ENCODE data around the gene BCL2L15.

BCL2L15 gene

DNA sequence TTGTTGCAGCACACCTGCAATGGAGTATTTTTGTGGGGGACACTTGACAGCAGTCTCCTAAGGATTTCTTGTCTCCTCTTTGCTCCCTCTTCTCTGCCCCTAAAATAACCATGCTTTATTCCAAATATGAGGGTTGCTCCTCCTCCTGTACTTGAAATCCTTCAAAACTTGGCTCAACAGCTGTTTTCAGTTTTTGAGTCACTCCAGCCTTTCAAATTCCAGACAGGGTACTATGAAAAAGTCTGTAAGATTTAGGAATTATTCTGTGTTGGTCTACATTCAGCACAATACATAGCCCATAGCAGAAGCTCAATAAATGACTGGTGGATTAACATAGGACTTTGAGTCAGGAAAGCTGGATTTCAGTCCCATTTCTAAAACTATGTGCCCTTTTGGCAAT is 11.7 kb upstream of the BCL2L15 start:
- Mint-ChIP-seq H3K27me3 (no peaks in the 10 kb centered on the region), H3K4me3 (no peak overlapping the region), H3K9me3 (no peaks in the 10 kb centered on the region), H3K27ac (no peak overlapping the region), H3K36me3 (ENCODE audit: low read depth) (peaks cover 72% of the 10 kb centered on the region), H3K4me1 (ENCODE audit: low read depth) (peaks cover 42% of the 10 kb centered on the region)
- intact Hi-C loops (cut with micrococcal nuclease) = no loop called here

- H3K27ac Mint-ChIP-seq = no peak overlapping the region
- peaks cover 34% of the 10 kb centered on the region for H3K4me1 Mint-ChIP-seq (ENCODE audit: low read depth)
- no peak overlapping the region for H3K4me3 Mint-ChIP-seq
- H3K9me3 Mint-ChIP-seq = no peaks in the 10 kb centered on the region
- intact Hi-C loops (cut with micrococcal nuclease) = no loop called here
- no peaks in the 10 kb centered on the region for H3K27me3 Mint-ChIP-seq
- H3K36me3 Mint-ChIP-seq (ENCODE audit: low read depth) = peaks cover 74% of the 10 kb centered on the region
Measured at GRCh38 chr1:113898241-113898814, 10.9 kb upstream of the BCL2L15 start.

DNA sequence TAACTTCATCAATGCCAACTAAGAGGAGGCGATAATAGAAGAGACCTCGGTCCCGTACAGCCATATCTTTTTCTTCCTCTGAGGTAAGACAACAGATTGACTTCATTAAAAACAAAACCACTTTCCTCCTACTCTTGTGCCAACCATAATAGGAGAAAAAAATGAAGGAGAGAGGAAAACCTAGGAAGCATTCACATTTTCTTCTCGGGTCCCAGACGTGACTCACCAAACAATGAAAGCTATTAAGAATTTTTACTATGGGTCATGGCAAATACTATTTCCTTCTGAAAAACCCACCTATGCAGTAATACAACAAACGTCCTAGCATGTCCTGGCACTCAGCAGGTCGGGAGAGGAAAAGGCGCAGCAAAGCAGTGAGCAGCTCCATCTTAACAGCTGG is 8.6 kb upstream of the BCL2L15 start:
- Mint-ChIP-seq H3K36me3 (ENCODE audit: low read depth) (peaks cover 71% of the 10 kb centered on the region), H3K27ac (no peak overlapping the region), H3K9me3 (no peaks in the 10 kb centered on the region), H3K27me3 (no peaks in the 10 kb centered on the region), H3K4me1 (ENCODE audit: low read depth) (peaks cover 16% of the 10 kb centered on the region), H3K4me3 (no peak overlapping the region)
- intact Hi-C loops (cut with micrococcal nuclease) = no loop called here

DNA sequence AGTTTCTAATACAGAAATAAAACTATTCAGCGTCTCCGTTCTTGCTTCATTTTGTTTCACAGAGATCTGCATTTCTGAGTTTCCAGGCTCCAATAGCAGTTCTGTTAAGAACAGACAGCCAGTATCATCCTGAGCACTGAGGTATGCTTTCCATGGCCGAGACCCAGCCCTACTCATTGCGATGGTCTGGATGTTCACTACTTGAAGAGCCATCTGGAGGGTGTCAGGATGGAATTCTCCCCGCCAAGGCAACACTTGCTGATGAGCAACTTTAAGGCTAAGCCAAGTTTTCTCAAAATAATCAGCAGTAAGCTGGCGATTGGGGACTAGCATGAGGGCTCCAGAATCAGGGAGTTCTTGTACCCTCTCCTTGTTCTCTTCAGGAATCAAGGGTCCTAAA is 7.7 kb upstream of the BCL2L15 start:
- Mint-ChIP-seq H3K9me3 (no peaks in the 10 kb centered on the region), H3K4me3 (no peak overlapping the region), H3K27ac (no peak overlapping the region)

GRCh38 chr1:113893267-113893666 is 5.9 kb upstream of the BCL2L15 start:
- intact Hi-C loops (cut with micrococcal nuclease) = no loop called here
- Mint-ChIP-seq H3K9me3 (no peaks in the 10 kb centered on the region), H3K27ac (no peak overlapping the region), H3K36me3 (ENCODE audit: low read depth) (peaks cover 44% of the 10 kb centered on the region), H3K27me3 (no peaks in the 10 kb centered on the region), H3K4me1 (ENCODE audit: low read depth) (peaks cover 6% of the 10 kb centered on the region), H3K4me3 (no peak overlapping the region)

More for the DNA sequence above, 7.7 kb upstream of the BCL2L15 start:
- Mint-ChIP-seq H3K4me1 (ENCODE audit: low read depth) (peaks cover 16% of the 10 kb centered on the region), H3K36me3 (ENCODE audit: low read depth) (peaks cover 62% of the 10 kb centered on the region), H3K27me3 (no peaks in the 10 kb centered on the region)
- intact Hi-C loops (cut with micrococcal nuclease) = no loop called here

- no peaks in the 10 kb centered on the region for H3K27me3 Mint-ChIP-seq
- H3K4me3 Mint-ChIP-seq = no peak overlapping the region
- H3K36me3 Mint-ChIP-seq (ENCODE audit: low read depth) = peaks cover 28% of the 10 kb centered on the region
- intact Hi-C loops (cut with micrococcal nuclease) = no loop called here
- peaks cover 11% of the 10 kb centered on the region for H3K4me1 Mint-ChIP-seq (ENCODE audit: low read depth)
- H3K9me3 Mint-ChIP-seq = no peaks in the 10 kb centered on the region
- H3K27ac Mint-ChIP-seq = no peak overlapping the region
Measured at GRCh38 chr1:113891631-113892220, 4.3 kb upstream of the BCL2L15 start.

DNA sequence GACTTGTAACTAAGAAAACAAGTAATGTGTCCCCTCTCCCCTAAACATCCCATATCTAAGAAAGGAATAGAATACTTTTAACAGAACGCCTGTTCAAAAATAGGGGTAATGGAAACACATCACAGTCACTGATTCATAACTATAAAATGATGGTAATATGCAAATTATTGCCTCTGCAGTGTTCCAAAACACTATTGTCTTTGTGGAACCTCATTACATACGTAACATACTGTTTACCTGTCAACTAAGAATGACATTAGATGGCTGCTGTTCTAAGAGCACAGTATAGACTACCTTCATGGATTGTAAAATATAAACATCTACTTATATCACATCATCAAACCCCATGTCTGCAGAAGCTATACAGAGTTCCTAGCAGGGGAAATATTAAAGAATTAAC is 3.4 kb upstream of the BCL2L15 start:
- no peak overlapping the region for H3K27ac Mint-ChIP-seq
- peaks cover 11% of the 10 kb centered on the region for H3K4me1 Mint-ChIP-seq (ENCODE audit: low read depth)
- intact Hi-C loops (cut with micrococcal nuclease) = no loop called here

GRCh38 chr1:113886417-113887401 is 672 bp downstream of the BCL2L15 start:
- peak overlapping the region; percentile 22 for H3K27ac Mint-ChIP-seq
- intact Hi-C loops (cut with micrococcal nuclease) = no loop called here
- no peaks in the 10 kb centered on the region for H3K9me3 Mint-ChIP-seq
- H3K4me3 Mint-ChIP-seq = no peak overlapping the region
- no peaks in the 10 kb centered on the region for H3K27me3 Mint-ChIP-seq
- no peaks in the 10 kb centered on the region for H3K36me3 Mint-ChIP-seq (ENCODE audit: low read depth)
- H3K4me1 Mint-ChIP-seq (ENCODE audit: low read depth) = peaks cover 16% of the 10 kb centered on the region

More for the DNA sequence above, 3.4 kb upstream of the BCL2L15 start:
- H3K27me3 Mint-ChIP-seq = no peaks in the 10 kb centered on the region
- H3K36me3 Mint-ChIP-seq (ENCODE audit: low read depth) = peaks cover 19% of the 10 kb centered on the region
- no peak overlapping the region for H3K4me3 Mint-ChIP-seq
- H3K9me3 Mint-ChIP-seq = no peaks in the 10 kb centered on the region

GRCh38 chr1:113881661-113882060 is 5.7 kb downstream of the BCL2L15 start:
- Mint-ChIP-seq H3K4me3 (no peak overlapping the region), H3K27me3 (no peaks in the 10 kb centered on the region), H3K9me3 (no peaks in the 10 kb centered on the region), H3K4me1 (ENCODE audit: low read depth) (peaks cover 6% of the 10 kb centered on the region), H3K27ac (no peak overlapping the region), H3K36me3 (ENCODE audit: low read depth) (no peaks in the 10 kb centered on the region)
- intact Hi-C loops (cut with micrococcal nuclease) = no loop called here

DNA sequence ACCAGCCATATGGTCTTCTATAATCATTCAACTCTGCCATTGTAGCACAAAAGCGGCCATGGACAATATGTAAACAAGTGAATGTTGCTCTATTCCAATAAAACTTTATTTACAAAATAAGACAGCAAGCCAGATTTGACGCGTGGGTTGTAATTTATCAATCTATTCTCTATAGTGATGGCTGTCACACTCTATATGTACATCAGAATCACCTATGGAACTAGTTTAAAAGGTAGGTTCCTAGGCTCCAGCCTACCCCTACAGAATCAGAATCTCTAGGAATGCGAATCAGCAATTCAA is 7.7 kb downstream of the BCL2L15 start:
- Mint-ChIP-seq H3K9me3 (no peaks in the 10 kb centered on the region), H3K27ac (no peak overlapping the region), H3K4me1 (ENCODE audit: low read depth) (peaks cover 8% of the 10 kb centered on the region), H3K27me3 (no peaks in the 10 kb centered on the region), H3K4me3 (no peak overlapping the region), H3K36me3 (ENCODE audit: low read depth) (no peaks in the 10 kb centered on the region)
- intact Hi-C loops (cut with micrococcal nuclease) = no loop called here

DNA sequence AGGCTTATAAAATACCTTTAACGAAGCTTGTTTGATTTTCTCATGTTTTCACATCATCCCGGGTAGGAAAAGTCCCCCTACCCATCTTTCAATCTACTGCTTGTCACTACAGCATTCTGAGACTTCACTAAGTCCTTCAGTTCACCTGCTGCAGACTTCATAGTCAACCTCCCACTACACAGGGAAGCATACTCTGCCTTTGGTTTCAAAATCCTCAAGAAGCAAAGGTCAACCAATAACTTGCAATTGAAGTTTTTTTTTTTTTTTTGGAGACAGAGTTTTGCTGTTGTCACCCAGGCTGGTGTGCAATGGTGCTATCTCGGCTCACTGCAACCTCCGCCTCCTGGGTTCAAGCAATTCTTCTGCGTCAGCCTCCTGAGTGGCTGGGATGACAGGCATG is 11.2 kb downstream of the BCL2L15 start:
- Mint-ChIP-seq H3K27ac (no peak overlapping the region), H3K4me3 (no peak overlapping the region)
- intact Hi-C loops (cut with micrococcal nuclease) = no loop called here

DNA sequence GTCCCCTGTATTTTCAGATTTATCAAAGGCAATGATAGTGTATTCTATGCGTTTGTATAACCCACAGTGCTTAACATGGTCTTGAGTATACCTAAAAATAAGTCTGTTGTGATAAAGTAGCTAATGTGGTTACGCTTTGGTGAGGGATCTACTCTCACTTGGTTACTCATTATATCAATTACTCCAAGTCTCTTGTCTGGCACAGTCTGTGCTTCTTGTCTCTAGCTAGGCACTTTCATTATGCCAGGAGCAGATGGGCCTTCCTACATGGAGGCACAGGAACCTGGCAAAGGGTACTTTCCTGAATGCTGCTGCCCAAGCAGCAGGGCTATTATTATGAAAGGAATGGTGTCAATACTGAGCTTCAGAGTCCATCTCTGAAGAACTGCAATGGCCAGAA is 11.7 kb downstream of the BCL2L15 start:
- Mint-ChIP-seq H3K9me3 (no peaks in the 10 kb centered on the region), H3K27ac (no peak overlapping the region), H3K4me1 (ENCODE audit: low read depth) (peaks cover 34% of the 10 kb centered on the region), H3K36me3 (ENCODE audit: low read depth) (no peaks in the 10 kb centered on the region), H3K27me3 (no peaks in the 10 kb centered on the region), H3K4me3 (no peak overlapping the region)
- intact Hi-C loops (cut with micrococcal nuclease) = no loop called here

More for the DNA sequence above, 11.2 kb downstream of the BCL2L15 start:
- H3K4me1 Mint-ChIP-seq (ENCODE audit: low read depth) = peaks cover 29% of the 10 kb centered on the region
- H3K36me3 Mint-ChIP-seq (ENCODE audit: low read depth) = no peaks in the 10 kb centered on the region
- H3K27me3 Mint-ChIP-seq = no peaks in the 10 kb centered on the region
- H3K9me3 Mint-ChIP-seq = no peaks in the 10 kb centered on the region

DNA sequence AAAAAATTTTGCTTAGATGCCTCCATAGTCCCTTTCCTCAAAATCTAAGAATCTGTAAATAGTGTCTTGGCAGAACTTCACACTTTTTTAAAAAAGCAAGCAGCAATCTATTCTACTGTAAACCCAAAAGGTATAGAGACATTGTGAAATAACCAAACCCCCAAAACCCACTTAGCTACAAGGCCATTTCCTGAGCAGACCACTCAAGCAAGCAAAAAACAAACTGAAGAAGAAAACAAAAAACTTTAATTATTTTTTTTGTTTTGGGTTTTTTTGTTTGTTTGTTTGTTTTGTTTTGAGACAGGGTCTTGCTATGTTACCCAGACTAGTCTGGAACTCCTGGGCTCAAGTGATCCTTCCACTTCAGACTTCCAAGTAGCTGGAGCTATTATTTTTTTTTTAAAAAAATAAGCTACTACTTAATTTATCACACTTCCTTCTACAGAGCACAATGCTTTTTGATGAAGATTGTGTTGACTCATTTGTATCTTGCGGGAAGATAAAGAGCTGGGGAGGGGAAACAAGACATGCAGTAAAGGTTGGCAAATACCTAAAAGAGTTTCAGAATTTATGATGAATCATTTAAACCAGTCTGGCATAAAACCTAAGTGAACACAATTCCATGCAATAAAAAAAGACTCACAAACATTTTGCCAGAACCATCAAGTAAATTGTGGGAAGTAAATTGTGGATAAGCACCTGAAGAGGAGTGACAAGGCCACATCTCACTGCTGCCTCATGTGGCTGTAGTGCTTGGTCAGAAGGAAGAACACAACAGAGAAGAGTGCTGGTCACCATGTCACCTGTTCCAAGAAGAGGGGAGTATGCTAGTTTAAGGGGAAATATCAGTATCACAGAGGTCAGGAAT is 13.1 kb downstream of the BCL2L15 start:
- Mint-ChIP-seq H3K27ac (peak overlapping the region; percentile 68), H3K4me1 (ENCODE audit: low read depth) (peaks cover 36% of the 10 kb centered on the region), H3K9me3 (no peaks in the 10 kb centered on the region), H3K4me3 (no peak overlapping the region), H3K36me3 (ENCODE audit: low read depth) (no peaks in the 10 kb centered on the region), H3K27me3 (no peaks in the 10 kb centered on the region)
- intact Hi-C loops (cut with micrococcal nuclease) = no loop called here
